WTC11 (cell line): ENCODE measurements around the gene PUS10. TPM values are rescaled to one million over a fixed set of nuclear protein-coding genes. Genes with fewer than 3 reads are reported as not detected.

Source experiments
- ATAC-seq: fragments of 200-7000 bp; cut with Tn5 transposase; 2 replicates; pipeline ENCODE4 v1.10.0; 2021; ENCODE audit warnings: mild to moderate bottlenecking, moderate library complexity
- CTCF ChIA-PET: fragments of 300-600 bp; sonication (Branson Sonifier 250); formaldehyde crosslinking; loops from one replicate; lab custom pipeline; 2021; ENCODE audit warnings: antibody characterized with exemption; lab: Charles Lee
- POLR2A ChIA-PET: fragments of 350-600 bp; sonication (Branson Sonifier 250); formaldehyde crosslinking; loops from one replicate; lab custom pipeline; 2021; ENCODE audit warnings: antibody characterized with exemption; lab: Charles Lee
- DNase-seq: peaks from one replicate; pipeline ENCODE4 v3.0.0; 2021; ENCODE audit warnings: low spot score
- H3K27ac Mint-ChIP-seq: 2 replicates; pipeline ENCODE4 v1.8.0; 2021; ENCODE audit warnings: mixed read lengths
- H3K27me3 Mint-ChIP-seq: 2 replicates; pipeline ENCODE4 v1.8.0; 2021; ENCODE audit warnings: low read depth, mild to moderate bottlenecking, moderate library complexity, mixed read lengths
- H3K36me3 Mint-ChIP-seq: 2 replicates; pipeline ENCODE4 v1.8.0; 2021; ENCODE audit warnings: mixed read lengths
- H3K4me1 Mint-ChIP-seq: 2 replicates; pipeline ENCODE4 v1.8.0; 2022; ENCODE audit warnings: mixed read lengths
- H3K4me3 Mint-ChIP-seq: 2 replicates; pipeline ENCODE4 v1.8.0; 2021; ENCODE audit warnings: mild to moderate bottlenecking, moderate library complexity, mixed read lengths
- H3K9me3 Mint-ChIP-seq: 2 replicates; pipeline ENCODE4 v1.8.0; 2021; ENCODE audit warnings: mixed read lengths
- AFF4 ChIP-seq: sonication (generic); formaldehyde crosslinking; IDR thresholded peaks from 2 replicates; pipeline ENCODE4 v1.8.1; 2023; ENCODE audit warnings: mild to moderate bottlenecking, missing genetic modification reagents, borderline replicate concordance
- ESRRA ChIP-seq: sonication (generic); formaldehyde crosslinking; IDR thresholded peaks from 2 replicates; pipeline ENCODE4 v1.8.1; 2022; ENCODE audit warnings: mild to moderate bottlenecking, missing genetic modification reagents, borderline replicate concordance
- FOXP1 ChIP-seq: sonication (generic); formaldehyde crosslinking; IDR thresholded peaks from 2 replicates; pipeline ENCODE4 v1.8.0; 2022; ENCODE audit warnings: missing genetic modification reagents, mild to moderate bottlenecking, moderate library complexity, borderline replicate concordance
- HMGA2 ChIP-seq: fragments of 250-450 bp; sonication (Bioruptor Pico); IDR thresholded peaks from 2 replicates; pipeline ENCODE4 v1.4.0; 2021; ENCODE audit warnings: mild to moderate bottlenecking, moderate library complexity
- PRDM15 ChIP-seq: sonication (generic); formaldehyde crosslinking; IDR thresholded peaks from 2 replicates; pipeline ENCODE4 v1.8.0; 2022; ENCODE audit warnings: missing genetic modification reagents
- RELA ChIP-seq: sonication (generic); formaldehyde crosslinking; IDR thresholded peaks from 2 replicates; pipeline ENCODE4 v1.8.1; 2022; ENCODE audit warnings: missing genetic modification reagents, mild to moderate bottlenecking, borderline replicate concordance
- SMAD3 ChIP-seq: sonication (generic); formaldehyde crosslinking; IDR thresholded peaks from 2 replicates; pipeline ENCODE4 v1.8.0; 2022; ENCODE audit warnings: missing genetic modification reagents, mild to moderate bottlenecking, borderline replicate concordance
- TEAD4 ChIP-seq: sonication (generic); formaldehyde crosslinking; IDR thresholded peaks from 2 replicates; pipeline ENCODE4 v1.8.0; 2022; ENCODE audit warnings: mild to moderate bottlenecking, missing genetic modification reagents
- TP53 ChIP-seq: sonication (generic); formaldehyde crosslinking; IDR thresholded peaks from 2 replicates; pipeline ENCODE4 v1.8.1; 2023; ENCODE audit warnings: mild to moderate bottlenecking, missing genetic modification reagents
- ZNF138 ChIP-seq: sonication (generic); formaldehyde crosslinking; conservative IDR thresholded peaks from 2 replicates; pipeline ENCODE4 v1.8.1; 2022; ENCODE audit warnings: mild to moderate bottlenecking, moderate library complexity, missing genetic modification reagents
- ZNF263 ChIP-seq: sonication (generic); formaldehyde crosslinking; IDR thresholded peaks from 2 replicates; pipeline ENCODE4 v1.8.1; 2022; ENCODE audit warnings: low read depth, mild to moderate bottlenecking, moderate library complexity, missing genetic modification reagents
- total RNA-seq: library from RNA; stranded (reverse); gene quantifications from 3 replicates; pipeline ENCODE4 v1.2.3, GENCODE V29; 2021
- TF ChIP-seq, protein P1 (sequence below): sonication (generic); formaldehyde crosslinking; IDR thresholded peaks from 2 replicates; pipeline ENCODE4 v1.8.1; 2023; ENCODE audit warnings: mild to moderate bottlenecking, missing genetic modification reagents
- TF ChIP-seq, protein P2 (sequence below): sonication (generic); formaldehyde crosslinking; IDR thresholded peaks from 2 replicates; pipeline ENCODE4 v1.8.0; 2022; ENCODE audit warnings: mild to moderate bottlenecking, missing genetic modification reagents

Gene PUS10
- total RNA-seq, 1 experiment from 2014 or later: 2.9 TPM

- TF ChIP-seq FOXP1 (CRISPR knock-in tag): no peak
- TF ChIP-seq TEAD4 (CRISPR knock-in tag): no peak
- no peak for TF ChIP-seq HMGA2 (CRISPR knock-in tag)
Observed at GRCh38 chr2:61045999-61046398, 27.9 kb upstream of the PUS10 start (continued).

- Mint-ChIP-seq H3K27me3 (no peaks in the 10 kb centered on the region), H3K9me3 (no peaks in the 10 kb centered on the region), H3K4me3 (no peak overlapping the region), H3K36me3 (peaks cover 11% of the 10 kb centered on the region), H3K4me1 (no peaks in the 10 kb centered on the region), H3K27ac (no peak overlapping the region)
- ChIA-PET CTCF (no interaction called here), POLR2A (no interaction called here)
- no peak for DNase-seq
- no peak for ATAC-seq
- no peak for TF ChIP-seq TP53 (CRISPR knock-in tag)
- no peak for TF ChIP-seq RELA (CRISPR knock-in tag)
- no peak for TF ChIP-seq AFF4 (CRISPR knock-in tag)
- no peak for TF ChIP-seq ZNF263 (CRISPR knock-in tag)
- no peak for TF ChIP-seq ESRRA (CRISPR knock-in tag)
- TF ChIP-seq SMAD3 (CRISPR knock-in tag): no peak
- TF ChIP-seq, protein P1, sequence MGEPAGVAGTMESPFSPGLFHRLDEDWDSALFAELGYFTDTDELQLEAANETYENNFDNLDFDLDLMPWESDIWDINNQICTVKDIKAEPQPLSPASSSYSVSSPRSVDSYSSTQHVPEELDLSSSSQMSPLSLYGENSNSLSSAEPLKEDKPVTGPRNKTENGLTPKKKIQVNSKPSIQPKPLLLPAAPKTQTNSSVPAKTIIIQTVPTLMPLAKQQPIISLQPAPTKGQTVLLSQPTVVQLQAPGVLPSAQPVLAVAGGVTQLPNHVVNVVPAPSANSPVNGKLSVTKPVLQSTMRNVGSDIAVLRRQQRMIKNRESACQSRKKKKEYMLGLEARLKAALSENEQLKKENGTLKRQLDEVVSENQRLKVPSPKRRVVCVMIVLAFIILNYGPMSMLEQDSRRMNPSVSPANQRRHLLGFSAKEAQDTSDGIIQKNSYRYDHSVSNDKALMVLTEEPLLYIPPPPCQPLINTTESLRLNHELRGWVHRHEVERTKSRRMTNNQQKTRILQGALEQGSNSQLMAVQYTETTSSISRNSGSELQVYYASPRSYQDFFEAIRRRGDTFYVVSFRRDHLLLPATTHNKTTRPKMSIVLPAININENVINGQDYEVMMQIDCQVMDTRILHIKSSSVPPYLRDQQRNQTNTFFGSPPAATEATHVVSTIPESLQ (CRISPR knock-in tag): no peak
Observed at GRCh38 chr2:61045226-61045625, 27.2 kb upstream of the PUS10 start.

DNA sequence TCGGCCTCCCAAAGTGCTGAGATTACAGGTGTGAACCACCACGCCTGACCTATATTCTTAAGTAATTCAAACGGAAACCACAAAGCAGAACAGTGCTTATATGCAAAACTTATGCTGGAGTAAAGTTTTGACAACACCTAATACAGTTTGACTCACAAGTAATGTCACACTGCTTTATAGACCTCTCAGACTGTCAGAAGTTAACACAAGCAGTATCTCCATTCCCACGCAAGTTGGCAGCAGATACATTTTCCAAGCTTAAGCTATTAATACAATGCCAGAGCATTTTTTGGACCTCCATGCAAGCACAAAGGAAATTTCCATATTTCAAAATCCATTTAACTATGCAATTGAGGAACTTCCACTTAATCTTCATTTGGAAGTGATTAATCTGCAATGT lies 26.6 kb upstream of the PUS10 start:
- peaks cover 14% of the 10 kb centered on the region for H3K36me3 Mint-ChIP-seq
- ATAC-seq (no peak), DNase-seq (no peak)
- H3K27ac Mint-ChIP-seq: no peak overlapping the region
- no peak overlapping the region for H3K4me3 Mint-ChIP-seq
- no peak for TF ChIP-seq TEAD4 (CRISPR knock-in tag)
- TF ChIP-seq RELA (CRISPR knock-in tag): no peak
- TF ChIP-seq ZNF263 (CRISPR knock-in tag): no peak
- TF ChIP-seq FOXP1 (CRISPR knock-in tag): no peak
- no peak for TF ChIP-seq ZNF138
- no peak for TF ChIP-seq PRDM15
- TF ChIP-seq, protein P2, sequence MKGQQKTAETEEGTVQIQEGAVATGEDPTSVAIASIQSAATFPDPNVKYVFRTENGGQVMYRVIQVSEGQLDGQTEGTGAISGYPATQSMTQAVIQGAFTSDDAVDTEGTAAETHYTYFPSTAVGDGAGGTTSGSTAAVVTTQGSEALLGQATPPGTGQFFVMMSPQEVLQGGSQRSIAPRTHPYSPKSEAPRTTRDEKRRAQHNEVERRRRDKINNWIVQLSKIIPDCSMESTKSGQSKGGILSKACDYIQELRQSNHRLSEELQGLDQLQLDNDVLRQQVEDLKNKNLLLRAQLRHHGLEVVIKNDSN: no peak
- H3K4me1 Mint-ChIP-seq: no peaks in the 10 kb centered on the region
- H3K27me3 Mint-ChIP-seq: no peaks in the 10 kb centered on the region
- peaks cover 3% of the 10 kb centered on the region for H3K9me3 Mint-ChIP-seq
- POLR2A ChIA-PET: no interaction called here
- CTCF ChIA-PET: no interaction called here
